ENCODE measurements around the gene WTIP.
"Not testable (repeated sequence)": the region's sequence is repeated elsewhere in the genome, so short reads cannot be mapped to it uniquely, and the experiment has no call there.

The WTIP gene

DNA sequence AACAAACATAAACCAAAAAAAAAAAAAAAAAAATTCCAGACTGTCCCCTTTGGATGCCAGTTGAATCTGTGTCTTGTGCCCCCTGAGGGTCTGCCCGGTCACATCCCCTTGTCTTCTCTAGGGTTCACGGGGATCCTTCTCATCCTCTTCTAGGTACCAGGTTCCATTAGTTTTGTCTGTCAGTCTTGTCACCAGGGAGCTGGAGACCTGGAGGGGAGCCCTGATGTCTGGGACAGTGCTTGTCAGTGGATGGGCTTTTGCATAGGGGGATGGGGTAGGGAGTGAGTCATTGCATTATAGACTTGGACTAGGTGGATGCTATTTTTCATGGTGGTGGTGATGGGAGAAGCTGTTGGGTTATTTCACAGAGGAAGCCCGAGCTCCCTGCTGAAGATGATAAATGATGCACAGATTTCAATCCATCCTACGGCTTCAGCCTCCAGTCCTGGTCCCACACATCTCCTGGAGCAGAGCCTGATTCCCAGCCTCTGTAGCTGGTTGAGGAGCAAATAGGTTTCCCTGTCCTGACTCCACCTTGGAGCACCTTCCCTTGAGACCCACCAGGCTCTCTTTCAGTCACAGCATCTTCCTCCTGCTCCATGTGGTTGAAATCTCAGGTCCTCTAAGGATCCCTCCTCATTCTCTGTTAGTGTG lies 26.0 kb downstream of the WTIP start:
- H3K27me3 ChIP-seq (ENCODE audit: control insufficient read depth in 1 of 2, insufficient read depth in 1 of 2, low read length in 2 of 2), result no peaks in the 10 kb centered on the region
- no peak overlapping the region for H4K8ac ChIP-seq (ENCODE audit: low read length)
- H2AFZ ChIP-seq (ENCODE audit: low read depth, low read length), result no peak overlapping the region
- no peak overlapping the region for H3K14ac ChIP-seq (ENCODE audit: low read length in 2 of 2)
- no peaks in the 10 kb centered on the region for H3K79me1 ChIP-seq (replicated peaks; ENCODE audit: low read length, poor library complexity, severe bottlenecking)
- H2BK5ac ChIP-seq (ENCODE audit: low read depth, low read length, poor library complexity, severe bottlenecking), result no peak overlapping the region
- no peak overlapping the region for H3K23ac ChIP-seq (ENCODE audit: low read length in 2 of 2)
- H2BK12ac ChIP-seq (ENCODE audit: low read length in 2 of 2), result no peak overlapping the region
- H3K18ac ChIP-seq (ENCODE audit: low read depth in 1 of 2, low read length in 2 of 2), result no peak overlapping the region
- no peak for DNase-seq
- peaks cover 0 to 18% of the 10 kb centered on the region in 2 experiments for H3K36me3 ChIP-seq (ENCODE audit: control insufficient read depth in 1 of 2, insufficient read depth in 2 of 2, low read depth in 1 of 2, low read length in 2 of 2)
- H3K9me3 ChIP-seq (ENCODE audit: control insufficient read depth, low read length), result peaks cover 11% of the 10 kb centered on the region
- H3K4me2 ChIP-seq (ENCODE audit: low read length, poor library complexity, severe bottlenecking), result no peak overlapping the region
- no peak overlapping the region for H4K91ac ChIP-seq (ENCODE audit: low read length)
- H2BK15ac ChIP-seq (ENCODE audit: low read depth, poor library complexity, severe bottlenecking), result no peak overlapping the region
- H2BK120ac ChIP-seq (ENCODE audit: low read depth, low read length), result no peak overlapping the region
- 98% methylated on average over 4 of the region's 4 CpGs for WGBS
- no peak overlapping the region for H3K4me3 ChIP-seq (ENCODE audit: insufficient read depth in 1 of 2, low read depth in 1 of 2, low read length in 2 of 2)
- peaks cover 4% of the 10 kb centered on the region for H3K4me1 ChIP-seq (ENCODE audit: control insufficient read depth, insufficient read depth, low read depth, low read length)
- H3K4ac ChIP-seq (ENCODE audit: low read depth in 1 of 2, low read length in 2 of 2), result no peak overlapping the region
- no peak overlapping the region for H3K27ac ChIP-seq (ENCODE audit: low read length, poor library complexity, severe bottlenecking)
- no peak overlapping the region for H2AK5ac ChIP-seq (ENCODE audit: low read length, severe bottlenecking)
- H3K9ac ChIP-seq (ENCODE audit: low read length), result no peak overlapping the region

DNA sequence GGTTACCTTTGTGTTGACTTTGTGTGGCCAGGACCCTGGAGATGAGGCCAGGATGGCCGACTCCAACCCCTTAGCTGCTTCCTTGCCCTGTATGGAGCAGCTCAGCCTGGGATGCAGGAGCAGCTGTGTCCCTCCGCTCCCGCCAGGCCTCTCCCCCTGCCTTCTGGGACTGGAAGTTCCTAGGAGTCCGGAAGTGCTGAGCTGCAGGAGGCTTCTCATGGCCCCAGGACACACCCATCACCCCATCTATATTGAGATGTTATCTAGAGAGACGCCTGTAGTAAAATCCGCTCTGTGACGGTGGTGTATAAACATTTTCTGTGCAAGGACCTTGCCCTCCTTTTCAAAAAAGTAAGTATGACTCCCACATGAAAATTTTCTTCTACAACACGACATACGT lies 27.0 kb downstream of the WTIP start:
- H3K4me3 ChIP-seq (ENCODE audit: insufficient read depth in 1 of 2, low read depth in 1 of 2, low read length in 2 of 2), result no peak overlapping the region
- H2BK15ac ChIP-seq (ENCODE audit: low read depth, poor library complexity, severe bottlenecking), result no peak overlapping the region
- no peak overlapping the region for H3K14ac ChIP-seq (ENCODE audit: low read length in 2 of 2)
- H3K23ac ChIP-seq (ENCODE audit: low read length in 2 of 2), result no peak overlapping the region
- H4K91ac ChIP-seq (ENCODE audit: low read length), result no peak overlapping the region
- no peak overlapping the region for H2BK12ac ChIP-seq (ENCODE audit: low read length in 2 of 2)
- no peak overlapping the region for H2BK5ac ChIP-seq (ENCODE audit: low read depth, low read length, poor library complexity, severe bottlenecking)
- no peak overlapping the region for H3K4me2 ChIP-seq (ENCODE audit: low read length, poor library complexity, severe bottlenecking)
- no peaks in the 10 kb centered on the region for H3K4me1 ChIP-seq (ENCODE audit: control insufficient read depth, insufficient read depth, low read depth, low read length)
- H3K27me3 ChIP-seq (ENCODE audit: control insufficient read depth in 1 of 2, insufficient read depth in 1 of 2, low read length in 2 of 2), result no peaks in the 10 kb centered on the region
- no peak overlapping the region for H3K27ac ChIP-seq (ENCODE audit: low read length, poor library complexity, severe bottlenecking)
- H3K79me1 ChIP-seq (replicated peaks; ENCODE audit: low read length, poor library complexity, severe bottlenecking), result no peaks in the 10 kb centered on the region
- no peak overlapping the region for H2AFZ ChIP-seq (ENCODE audit: low read depth, low read length)
- H3K9me3 ChIP-seq (ENCODE audit: control insufficient read depth, low read length), result peaks cover 11% of the 10 kb centered on the region
- H3K4ac ChIP-seq (ENCODE audit: low read depth in 1 of 2, low read length in 2 of 2), result no peak overlapping the region
- H3K9ac ChIP-seq (ENCODE audit: low read length), result no peak overlapping the region
- DNase-seq, result peak; percentile 9
- H2AK5ac ChIP-seq (ENCODE audit: low read length, severe bottlenecking), result no peak overlapping the region
- WGBS, result 63% methylated on average over 3 of the region's 9 CpGs
- H4K8ac ChIP-seq (ENCODE audit: low read length), result no peak overlapping the region
- H3K36me3 ChIP-seq (ENCODE audit: control insufficient read depth in 1 of 2, insufficient read depth in 2 of 2, low read depth in 1 of 2, low read length in 2 of 2), result peaks cover 0 to 8% of the 10 kb centered on the region in 2 experiments
- no peak overlapping the region for H3K18ac ChIP-seq (ENCODE audit: low read depth in 1 of 2, low read length in 2 of 2)
- no peak overlapping the region for H2BK120ac ChIP-seq (ENCODE audit: low read depth, low read length)

DNA sequence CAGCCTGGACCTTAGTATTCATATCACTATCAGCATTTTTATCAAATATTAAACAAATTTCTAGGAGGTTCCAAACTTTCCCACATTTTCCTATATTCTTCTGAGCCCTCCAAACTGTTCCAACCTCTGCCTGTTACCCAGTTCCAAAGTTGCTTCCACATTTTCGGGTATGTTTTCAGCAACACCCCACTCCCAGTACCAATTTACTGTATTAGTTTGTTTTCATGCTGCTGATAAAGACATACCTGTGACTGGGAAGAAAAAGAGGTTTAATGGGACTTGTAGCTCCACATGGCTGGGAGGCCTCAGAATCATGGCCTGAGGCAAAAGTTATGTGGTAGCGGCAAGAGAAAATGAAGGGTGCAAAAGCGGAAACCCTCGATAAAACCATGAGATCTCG lies 29.3 kb downstream of the WTIP start:
- H2AFZ ChIP-seq (ENCODE audit: low read depth, low read length); H4K91ac ChIP-seq (ENCODE audit: low read length); H3K79me1 ChIP-seq (replicated peaks; ENCODE audit: low read length, poor library complexity, severe bottlenecking); H3K4me3 ChIP-seq (ENCODE audit: insufficient read depth in 1 of 2, low read depth in 1 of 2, low read length in 2 of 2); H4K8ac ChIP-seq (ENCODE audit: low read length); H3K9ac ChIP-seq (ENCODE audit: low read length); H3K18ac ChIP-seq (ENCODE audit: low read depth in 1 of 2, low read length in 2 of 2); H3K4ac ChIP-seq (ENCODE audit: low read depth in 1 of 2, low read length in 2 of 2); H2BK5ac ChIP-seq (ENCODE audit: low read depth, low read length, poor library complexity, severe bottlenecking); H2BK120ac ChIP-seq (ENCODE audit: low read depth, low read length); H3K36me3 ChIP-seq (ENCODE audit: control insufficient read depth in 1 of 2, insufficient read depth in 2 of 2, low read depth in 1 of 2, low read length in 2 of 2); DNase-seq; H2BK12ac ChIP-seq (ENCODE audit: low read length in 2 of 2); H2AK5ac ChIP-seq (ENCODE audit: low read length, severe bottlenecking); H3K4me1 ChIP-seq (ENCODE audit: control insufficient read depth, insufficient read depth, low read depth, low read length); H2BK15ac ChIP-seq (ENCODE audit: low read depth, poor library complexity, severe bottlenecking); H3K27me3 ChIP-seq (ENCODE audit: control insufficient read depth in 1 of 2, insufficient read depth in 1 of 2, low read length in 2 of 2); H3K27ac ChIP-seq (ENCODE audit: low read length, poor library complexity, severe bottlenecking); H3K23ac ChIP-seq (ENCODE audit: low read length in 2 of 2); H3K4me2 ChIP-seq (ENCODE audit: low read length, poor library complexity, severe bottlenecking); H3K14ac ChIP-seq (ENCODE audit: low read length in 2 of 2): not testable (repeated sequence)
- H3K9me3 ChIP-seq (ENCODE audit: control insufficient read depth, low read length), result peaks cover 11% of the 10 kb centered on the region
- WGBS, result 89% methylated on average over 4 of the region's 5 CpGs

DNA sequence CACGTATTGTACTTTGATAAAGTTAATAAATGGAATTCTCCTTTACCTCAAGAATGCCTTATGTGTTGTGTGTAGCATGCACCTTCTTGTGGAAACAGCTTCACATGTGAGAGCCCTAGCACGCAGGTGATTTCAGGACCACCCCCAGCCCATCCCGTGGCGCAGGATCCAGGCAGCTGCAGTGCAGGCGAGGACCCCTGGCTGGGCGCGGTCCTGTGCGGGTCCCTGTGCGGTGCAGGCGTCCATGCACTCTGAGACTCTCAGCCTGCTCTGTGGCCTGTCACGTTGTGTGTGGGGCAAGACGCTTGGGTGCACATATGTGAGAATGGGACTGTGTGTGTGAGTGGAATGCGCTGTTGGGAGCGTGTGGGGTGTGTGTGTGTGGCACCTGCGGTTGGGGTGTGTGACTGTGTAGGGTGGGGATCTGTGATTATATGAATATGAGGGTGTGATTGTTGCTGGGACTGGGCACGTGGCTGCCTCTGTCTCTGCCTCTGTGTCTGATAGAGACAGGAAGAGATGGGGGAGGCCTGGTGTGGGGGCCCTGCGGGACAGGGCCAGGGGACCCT lies 30.8 kb downstream of the WTIP start:
- Histone ChIP-seq H2AFZ (ENCODE audit: low read depth, low read length) (no peak overlapping the region), H3K27me3 (ENCODE audit: control insufficient read depth in 1 of 2, insufficient read depth in 1 of 2, low read length in 2 of 2) (peaks cover 0 to 7% of the 10 kb centered on the region in 2 experiments), H3K23ac (ENCODE audit: low read length in 2 of 2) (no peak overlapping the region), H3K18ac (ENCODE audit: low read depth in 1 of 2, low read length in 2 of 2) (no peak overlapping the region), H3K4me3 (ENCODE audit: insufficient read depth in 1 of 2, low read depth in 1 of 2, low read length in 2 of 2) (no peak overlapping the region), H2BK12ac (ENCODE audit: low read length in 2 of 2) (no peak overlapping the region), H2BK15ac (ENCODE audit: low read depth, poor library complexity, severe bottlenecking) (no peak overlapping the region), H3K27ac (ENCODE audit: low read length, poor library complexity, severe bottlenecking) (no peak overlapping the region), H3K36me3 (ENCODE audit: control insufficient read depth in 1 of 2, insufficient read depth in 2 of 2, low read depth in 1 of 2, low read length in 2 of 2) (no peaks in the 10 kb centered on the region), H2BK120ac (ENCODE audit: low read depth, low read length) (no peak overlapping the region), H4K91ac (ENCODE audit: low read length) (no peak overlapping the region), H2AK5ac (ENCODE audit: low read length, severe bottlenecking) (no peak overlapping the region), H4K8ac (ENCODE audit: low read length) (no peak overlapping the region), H3K9me3 (ENCODE audit: control insufficient read depth, low read length) (peaks cover 11% of the 10 kb centered on the region), H3K9ac (ENCODE audit: low read length) (no peak overlapping the region), H3K14ac (ENCODE audit: low read length in 2 of 2) (no peak overlapping the region), H3K4ac (ENCODE audit: low read depth in 1 of 2, low read length in 2 of 2) (no peak overlapping the region), H3K4me1 (ENCODE audit: control insufficient read depth, insufficient read depth, low read depth, low read length) (no peaks in the 10 kb centered on the region), H2BK5ac (ENCODE audit: low read depth, low read length, poor library complexity, severe bottlenecking) (no peak overlapping the region), H3K4me2 (ENCODE audit: low read length, poor library complexity, severe bottlenecking) (no peak overlapping the region), H3K79me1 (replicated peaks; ENCODE audit: low read length, poor library complexity, severe bottlenecking) (no peaks in the 10 kb centered on the region)
- no peak for DNase-seq
- 78% methylated on average over 16 of the region's 17 CpGs for WGBS
